Measurements from ENCODE around the gene GNAL. TPM values are rescaled to one million over a fixed set of nuclear protein-coding genes. Genes with fewer than 3 reads are reported as not detected.

The GNAL gene
- polyA plus RNA-seq, 1 experiment, result 0.21 TPM

DNA sequence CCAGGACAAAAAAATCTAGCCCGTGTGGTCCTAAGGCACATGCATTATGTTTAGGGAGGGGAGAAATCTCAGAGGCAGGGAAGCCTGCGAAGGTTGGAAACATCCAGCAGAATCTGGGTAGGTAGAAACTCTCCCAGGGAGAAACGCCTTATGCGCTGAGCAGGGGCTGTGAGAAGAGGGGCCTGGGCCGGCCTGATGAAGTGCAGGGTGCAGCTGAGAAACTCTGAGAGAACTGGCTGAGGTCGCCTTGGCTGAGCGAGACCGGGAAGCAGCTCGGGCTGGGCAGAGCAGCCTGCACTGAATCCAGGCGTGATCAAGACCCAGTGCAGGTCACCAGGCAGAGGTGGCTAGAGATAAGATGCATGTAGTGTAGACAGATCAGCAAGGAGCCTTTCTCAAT lies 177.3 kb downstream of the GNAL start:
- Histone ChIP-seq H3K27me3 (ENCODE audit: control insufficient read depth, insufficient read depth, low read length) (no peaks in the 10 kb centered on the region), H3K4me3 (ENCODE audit: low read depth, low read length) (no peak overlapping the region), H3K36me3 (ENCODE audit: control insufficient read depth, insufficient read depth, low read length) (no peaks in the 10 kb centered on the region)
- POLR2A ChIA-PET, result no interaction called here
- TF ChIP-seq, protein P1, sequence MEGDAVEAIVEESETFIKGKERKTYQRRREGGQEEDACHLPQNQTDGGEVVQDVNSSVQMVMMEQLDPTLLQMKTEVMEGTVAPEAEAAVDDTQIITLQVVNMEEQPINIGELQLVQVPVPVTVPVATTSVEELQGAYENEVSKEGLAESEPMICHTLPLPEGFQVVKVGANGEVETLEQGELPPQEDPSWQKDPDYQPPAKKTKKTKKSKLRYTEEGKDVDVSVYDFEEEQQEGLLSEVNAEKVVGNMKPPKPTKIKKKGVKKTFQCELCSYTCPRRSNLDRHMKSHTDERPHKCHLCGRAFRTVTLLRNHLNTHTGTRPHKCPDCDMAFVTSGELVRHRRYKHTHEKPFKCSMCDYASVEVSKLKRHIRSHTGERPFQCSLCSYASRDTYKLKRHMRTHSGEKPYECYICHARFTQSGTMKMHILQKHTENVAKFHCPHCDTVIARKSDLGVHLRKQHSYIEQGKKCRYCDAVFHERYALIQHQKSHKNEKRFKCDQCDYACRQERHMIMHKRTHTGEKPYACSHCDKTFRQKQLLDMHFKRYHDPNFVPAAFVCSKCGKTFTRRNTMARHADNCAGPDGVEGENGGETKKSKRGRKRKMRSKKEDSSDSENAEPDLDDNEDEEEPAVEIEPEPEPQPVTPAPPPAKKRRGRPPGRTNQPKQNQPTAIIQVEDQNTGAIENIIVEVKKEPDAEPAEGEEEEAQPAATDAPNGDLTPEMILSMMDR (IDR thresholded peaks at IDR 0.05; ENCODE audit: insufficient read depth, low read depth, low read length), result no peak
- no peak for DNase-seq (ENCODE audit: low read depth)
- CTCF ChIA-PET, result no interaction called here

- POLR2A ChIA-PET, result no interaction called here
- CTCF ChIA-PET, result no interaction called here
- DNase-seq (ENCODE audit: low read depth), result no peak
Measured at GRCh38 chr18:11866764-11867163, 177.7 kb downstream of the GNAL start.

DNA sequence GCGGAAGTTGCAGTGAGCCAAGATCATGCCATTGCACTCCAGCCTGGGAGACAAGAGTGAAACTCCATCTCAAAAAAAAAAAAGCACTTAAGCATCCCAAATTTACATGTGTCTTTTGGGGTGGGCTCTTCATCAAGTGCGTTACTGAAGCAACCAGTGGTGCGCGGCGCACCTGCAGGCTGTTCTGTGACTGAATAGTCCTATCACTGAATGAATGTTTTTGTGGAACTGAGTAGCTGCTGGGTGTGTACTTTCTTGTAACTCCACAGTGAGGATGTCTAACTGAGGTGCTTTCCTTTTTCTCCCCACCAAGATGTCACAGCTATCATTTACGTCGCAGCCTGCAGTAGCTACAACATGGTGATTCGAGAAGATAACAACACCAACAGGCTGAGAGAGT lies 179.2 kb downstream of the GNAL start:
- Histone ChIP-seq H3K4me3 (ENCODE audit: low read depth, low read length) (no peak overlapping the region), H3K36me3 (ENCODE audit: control insufficient read depth, insufficient read depth, low read length) (no peaks in the 10 kb centered on the region), H3K27me3 (ENCODE audit: control insufficient read depth, insufficient read depth, low read length) (no peaks in the 10 kb centered on the region)
- ChIA-PET POLR2A (no interaction called here), CTCF (interaction anchor here (0.9 kb wide), 1 partner anchor 135 kb away, joined by 3 read pairs; no protein-coding TSS in a partner anchor)
- TF ChIP-seq, protein P1 (IDR thresholded peaks at IDR 0.05; ENCODE audit: insufficient read depth, low read depth, low read length), result no peak
- DNase-seq (ENCODE audit: low read depth), result no peak

More at GRCh38 chr18:11866764-11867163, 177.7 kb downstream of the GNAL start:
- no peaks in the 10 kb centered on the region for H3K27me3 ChIP-seq (ENCODE audit: control insufficient read depth, insufficient read depth, low read length)
- TF ChIP-seq, protein P1 (IDR thresholded peaks at IDR 0.05; ENCODE audit: insufficient read depth, low read depth, low read length), result no peak
- no peaks in the 10 kb centered on the region for H3K36me3 ChIP-seq (ENCODE audit: control insufficient read depth, insufficient read depth, low read length)
- H3K4me3 ChIP-seq (ENCODE audit: low read depth, low read length), result no peak overlapping the region

DNA sequence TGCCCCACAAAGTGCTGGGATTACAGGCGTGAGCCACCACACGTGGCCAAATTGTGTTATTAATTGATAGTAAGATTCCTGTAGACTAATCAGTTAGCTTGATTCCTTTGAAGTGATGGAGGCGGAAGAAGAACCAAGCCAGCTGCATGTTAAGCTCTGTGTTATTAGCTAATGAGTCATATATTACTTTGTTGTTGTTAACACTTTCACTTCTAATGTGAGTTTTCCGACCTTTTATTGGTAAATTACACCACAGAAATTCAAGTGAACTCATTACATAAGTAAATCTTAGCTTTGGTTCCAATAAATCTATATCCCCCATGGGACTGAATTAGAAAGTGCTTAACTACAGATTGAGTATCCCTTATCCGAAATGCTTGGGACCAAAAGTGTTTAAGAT lies 182.4 kb downstream of the GNAL start:
- Histone ChIP-seq H3K36me3 (ENCODE audit: control insufficient read depth, insufficient read depth, low read length) (no peaks in the 10 kb centered on the region), H3K27me3 (ENCODE audit: control insufficient read depth, insufficient read depth, low read length) (no peaks in the 10 kb centered on the region), H3K4me3 (ENCODE audit: low read depth, low read length) (no peak overlapping the region)
- DNase-seq (ENCODE audit: low read depth), result no peak
- CTCF ChIA-PET, result interaction anchor here (0.8 to 4.1 kb wide), 4 partner anchors 23 to 154 kb away, joined by 3 to 12 read pairs (median 3); no protein-coding TSS in a partner anchor
- TF ChIP-seq, protein P1 (IDR thresholded peaks at IDR 0.05; ENCODE audit: insufficient read depth, low read depth, low read length), result no peak
- POLR2A ChIA-PET, result no interaction called here

DNA sequence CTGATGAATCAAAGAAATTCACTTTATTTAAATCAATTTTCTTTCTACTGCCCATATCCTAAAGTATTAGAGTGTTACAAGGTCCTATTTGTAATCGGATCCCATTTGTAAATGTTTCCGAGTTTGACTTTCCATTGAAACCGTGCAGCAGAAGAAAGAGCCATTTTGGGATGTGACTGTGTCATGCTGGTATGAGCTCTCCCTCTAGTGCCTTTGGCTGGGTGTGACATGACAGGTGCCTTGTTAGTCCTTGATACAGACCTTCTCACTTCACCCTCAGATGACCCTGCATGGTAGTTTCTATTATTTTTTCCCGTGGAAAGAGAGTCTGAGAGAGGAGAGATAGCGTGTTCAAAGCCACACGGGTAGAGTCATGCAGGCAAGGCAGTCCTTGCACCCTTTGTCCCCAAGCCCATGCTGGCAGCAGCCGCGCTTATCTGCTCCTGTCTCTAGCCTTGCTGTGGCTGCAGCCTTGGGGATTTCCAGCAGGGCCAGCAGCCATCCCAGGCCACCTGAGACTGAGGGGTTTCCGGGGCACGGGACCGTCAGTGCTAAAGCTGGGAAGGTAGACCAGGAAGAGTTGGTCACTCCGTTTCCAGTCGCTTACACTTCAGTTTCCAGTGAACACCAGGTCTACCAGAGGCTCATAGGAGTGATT lies 183.5 kb downstream of the GNAL start:
- no peaks in the 10 kb centered on the region for H3K27me3 ChIP-seq (ENCODE audit: control insufficient read depth, insufficient read depth, low read length)
- DNase-seq (ENCODE audit: low read depth), result no peak
- no peaks in the 10 kb centered on the region for H3K36me3 ChIP-seq (ENCODE audit: control insufficient read depth, insufficient read depth, low read length)
- ChIA-PET CTCF (interaction anchor here (0.6 to 4.1 kb wide), 3 partner anchors 26 to 145 kb away, joined by 3 to 12 read pairs (median 3); no protein-coding TSS in a partner anchor), POLR2A (no interaction called here)
- no peak overlapping the region for H3K4me3 ChIP-seq (ENCODE audit: low read depth, low read length)
- TF ChIP-seq, protein P1 (IDR thresholded peaks at IDR 0.05; ENCODE audit: insufficient read depth, low read depth, low read length), result peak; percentile 34; the same call in 1 of the 2 replicates
